Measurements from ENCODE around the gene RPS6KA1.

GRCh38 chr1:26552720-26553119, 23.2 kb downstream of the RPS6KA1 start:
- TF ChIP-seq EZH2 (optimal IDR thresholded peaks at IDR 0.05; ENCODE audit: low read depth, low read length) (no peak), CTCF (IDR thresholded peaks at IDR 0.05; ENCODE audit: low read length) (no peak)

All from MM.1S (cell line).